SK-N-SH (cell line): ENCODE results near the gene KCTD8. TPM values are rescaled to one million over a fixed set of nuclear protein-coding genes. Genes with fewer than 3 reads are reported as not detected.

Experiments used
- CTCF ChIP-seq: fragments of 200-600 bp; sonication (generic); IDR thresholded peaks from 2 replicates; pipeline ENCODE4 v1.6.1; 2017; ENCODE audit warnings: antibody characterized with exemption, mild to moderate bottlenecking, moderate library complexity
- GATA2 ChIP-seq: sonication (generic); formaldehyde crosslinking; IDR thresholded peaks from 2 replicates; pipeline ENCODE4 v1.5.0; 2020; ENCODE audit warnings: mild to moderate bottlenecking, missing genetic modification reagents
- RCOR1 ChIP-seq: fragments of 150-350 bp; IDR thresholded peaks from 2 replicates; pipeline ENCODE4 v1.6.1; 2017; ENCODE audit warnings: antibody characterized with exemption, low read length
- TEAD4 ChIP-seq: IDR thresholded peaks from 2 replicates; pipeline ENCODE4 v1.4.0; 2012; ENCODE audit warnings: mild to moderate bottlenecking, borderline replicate concordance; ENCODE audit not compliant: insufficient read depth
- YY1 ChIP-seq: IDR thresholded peaks from 2 replicates; pipeline ENCODE4 v1.4.0; 2012; ENCODE audit warnings: low read depth, mild to moderate bottlenecking
- ZBTB33 ChIP-seq: IDR thresholded peaks from 2 replicates; pipeline ENCODE4 v1.4.0; 2012; ENCODE audit warnings: low read depth, borderline replicate concordance
- polyA plus RNA-seq, 3 experiments: library from polyadenylated mRNA; depleted of rRNA; stranded (reverse); fragments of >200 nt; gene quantifications; 2 replicates each; pipeline ENCODE4 v1.2.3, GENCODE V29; 2012

Gene KCTD8
- polyA plus RNA-seq, 1 of the 3 experiments (the other 2 are of a cell fraction): not detected

- TF ChIP-seq CTCF (no peak), TEAD4 (no peak), YY1 (no peak), RCOR1 (no peak), GATA2 (CRISPR knock-in tag) (no peak), ZBTB33 (no peak)
Observed at GRCh38 chr4:44132526-44132925, 316.1 kb downstream of the KCTD8 start (continued).

Other genes with a start within 250 kb of the KCTD8 start
- gene YIPF7, start 202.8 kb upstream of the KCTD8 start, polyA plus RNA-seq (2012; rRNA removed): not detected in 2 replicates
- gene GUF1, start 229.6 kb upstream of the KCTD8 start, polyA plus RNA-seq (2012; rRNA removed): 6.3 and 8.4 TPM in 2 replicates